H1 (cell line): ENCODE measurements around the gene MTCH1. TPM values are rescaled to one million over a fixed set of nuclear protein-coding genes. Genes with fewer than 3 reads are reported as not detected.

ENCODE experiments used
- CTCF ChIA-PET: fragments of 300-600 bp; sonication (Branson Sonifier 250); formaldehyde crosslinking; loops from one replicate; lab custom pipeline; 2021; ENCODE audit not compliant: partially characterized antibody; lab: Charles Lee
- POLR2A ChIA-PET: fragments of 300-600 bp; sonication (Branson Sonifier 250); formaldehyde crosslinking; loops from one replicate; lab custom pipeline; 2021; ENCODE audit warnings: inconsistent platforms; ENCODE audit not compliant: partially characterized antibody; lab: Charles Lee
- DNase-seq, 2 experiments: peaks; one replicate each; pipeline versions ENCODE4 v3.0.0 to v3.0.0-alpha.2; 2010 to 2022; ENCODE audit warnings: low spot score in 2 of 2, low read depth in 1 of 2, mixed read lengths in 1 of 2
- FAIRE-seq: peaks from 2 replicates; lab custom pipeline; 2011; peaks lifted over from hg19 to GRCh38; lab: Jason Lieb, UNC
- H2AFZ ChIP-seq: 2 replicates; pipeline ENCODE4 v1.8.1; 2012; ENCODE audit warnings: low read length, inconsistent platforms
- H2AK5ac ChIP-seq: 2 replicates; pipeline ENCODE4 v1.6.1; 2013; ENCODE audit warnings: low read depth, low read length
- H2BK120ac ChIP-seq: replicated peaks from 2 replicates; pipeline ENCODE3; 2013; ENCODE audit warnings: low read depth, low read length, inconsistent platforms
- H2BK12ac ChIP-seq: 2 replicates; pipeline ENCODE4 v1.6.1; 2013; ENCODE audit warnings: low read depth, low read length
- H2BK15ac ChIP-seq: 2 replicates; pipeline ENCODE4 v1.6.1; 2013; ENCODE audit warnings: low read length
- H2BK20ac ChIP-seq: 2 replicates; pipeline ENCODE4 v1.6.1; 2013; ENCODE audit warnings: low read length
- H2BK5ac ChIP-seq: 2 replicates; pipeline ENCODE4 v1.6.1; 2013; ENCODE audit warnings: low read depth, low read length
- H3K14ac ChIP-seq: 2 replicates; pipeline ENCODE4 v1.6.1; 2013; ENCODE audit warnings: inconsistent platforms; ENCODE audit not compliant: insufficient read length
- H3K18ac ChIP-seq: 2 replicates; pipeline ENCODE4 v1.6.1; 2013; ENCODE audit warnings: low read length; ENCODE audit errors: extremely low read depth
- H3K23ac ChIP-seq: 2 replicates; pipeline ENCODE4 v1.6.1; 2013; ENCODE audit warnings: inconsistent platforms; ENCODE audit not compliant: insufficient read length
- H3K23me2 ChIP-seq: 2 replicates; pipeline ENCODE4 v1.6.1; 2013; ENCODE audit warnings: low read depth, low read length
- H3K27ac ChIP-seq: 2 replicates; pipeline ENCODE4 v1.6.1; 2011; ENCODE audit warnings: low read depth, low read length, inconsistent platforms
- H3K27me3 ChIP-seq, 4 experiments: replicated peaks in 1 of 4; 1 replicate in 1 of 4; 2 replicates in 3 of 4; pipeline versions ENCODE4 v1.6.1 to v1.8.1; 2011 to 2013; ENCODE audit warnings: low read length in 3 of 4, mild to moderate bottlenecking in 3 of 4, inconsistent platforms in 2 of 4, mixed read lengths in 2 of 4, moderate library complexity in 1 of 4; ENCODE audit not compliant: control insufficient read depth in 3 of 4, insufficient read depth in 3 of 4; ENCODE audit errors: extremely low read depth in 1 of 4
- H3K36me3 ChIP-seq, 4 experiments: 2 replicates each; pipeline versions ENCODE4 v1.6.1 to v1.8.1; 2011 to 2013; ENCODE audit warnings: mild to moderate bottlenecking in 4 of 4, low read length in 3 of 4, moderate library complexity in 2 of 4, control low read depth in 1 of 4, inconsistent platforms in 1 of 4; ENCODE audit not compliant: insufficient read depth in 4 of 4, control insufficient read depth in 2 of 4
- H3K4ac ChIP-seq: replicated peaks from 2 replicates; pipeline ENCODE3; 2013; ENCODE audit warnings: low read length, low read depth, mixed read lengths, inconsistent platforms; ENCODE audit not compliant: insufficient read length
- H3K4me1 ChIP-seq, 4 experiments: replicated peaks in 1 of 4; 1 replicate in 1 of 4; 2 replicates in 3 of 4; pipeline versions ENCODE4 v1.6.1 to v1.8.1; 2011 to 2013; ENCODE audit warnings: low read length in 3 of 4, inconsistent platforms in 2 of 4, mixed read lengths in 1 of 4; ENCODE audit not compliant: insufficient read depth in 4 of 4, control insufficient read depth in 3 of 4
- H3K4me2 ChIP-seq, 2 experiments: 2 replicates each; pipeline versions ENCODE4 v1.6.1 to v1.8.1; 2011 to 2013; ENCODE audit warnings: low read depth in 2 of 2, low read length in 2 of 2, control low read depth in 1 of 2, inconsistent platforms in 1 of 2, mild to moderate bottlenecking in 1 of 2; ENCODE audit not compliant: insufficient read depth in 1 of 2
- H3K4me3 ChIP-seq, 4 experiments: fragments of 200-600, 300-600 bp in 1 of 4; sonication (generic), shearing (Covaris generic), sonication (Bioruptor Twin) in 1 of 4; 2 replicates each; pipeline versions ENCODE4 v1.5.1 to v1.8.1; 2011 to 2016; ENCODE audit warnings: low read length in 4 of 4, low read depth in 3 of 4, control low read depth in 2 of 4, inconsistent platforms in 2 of 4, mild to moderate bottlenecking in 2 of 4, mixed read lengths in 1 of 4, moderate library complexity in 1 of 4; ENCODE audit not compliant: insufficient read depth in 2 of 4; ENCODE audit errors: extremely low read depth in 1 of 4
- H3K56ac ChIP-seq: replicated peaks from 2 replicates; pipeline ENCODE3; 2013; ENCODE audit warnings: low read depth, mild to moderate bottlenecking, mixed read lengths, low read length, inconsistent platforms; ENCODE audit not compliant: insufficient read length
- H3K79me1 ChIP-seq: 2 replicates; pipeline ENCODE4 v1.6.1; 2013; ENCODE audit warnings: low read depth, low read length, control low read depth
- H3K79me2 ChIP-seq, 2 experiments: 2 replicates each; pipeline versions ENCODE4 v1.6.1 to v1.8.1; 2012 to 2013; ENCODE audit warnings: low read length in 2 of 2, mild to moderate bottlenecking in 2 of 2, inconsistent platforms in 1 of 2; ENCODE audit not compliant: insufficient read depth in 2 of 2, control insufficient read depth in 1 of 2
- H3K9ac ChIP-seq, 4 experiments: replicated peaks in 1 of 4; 1 replicate in 1 of 4; 2 replicates in 3 of 4; pipeline versions ENCODE4 v1.6.1 to v1.8.1; 2011 to 2013; ENCODE audit warnings: low read depth in 3 of 4, low read length in 3 of 4, control low read depth in 2 of 4, mild to moderate bottlenecking in 2 of 4, moderate library complexity in 2 of 4, inconsistent platforms in 1 of 4; ENCODE audit errors: extremely low read depth in 1 of 4
- H3K9me3 ChIP-seq, 2 experiments: 2 replicates each; pipeline versions ENCODE4 v1.6.1 to v1.8.1; 2012 to 2013; ENCODE audit warnings: mild to moderate bottlenecking in 2 of 2, moderate library complexity in 2 of 2, control low read depth in 1 of 2, inconsistent platforms in 1 of 2, low read depth in 1 of 2, low read length in 1 of 2, mixed read lengths in 1 of 2; ENCODE audit not compliant: insufficient read depth in 2 of 2
- H4K20me1 ChIP-seq, 2 experiments: replicated peaks in 1 of 2; 2 replicates each; pipeline versions ENCODE3 to v1.8.1; 2011 to 2013; ENCODE audit warnings: inconsistent platforms in 2 of 2, low read length in 2 of 2, mild to moderate bottlenecking in 1 of 2; ENCODE audit not compliant: insufficient read depth in 2 of 2, control insufficient read depth in 1 of 2
- H4K5ac ChIP-seq: 2 replicates; pipeline ENCODE4 v1.6.1; 2013; ENCODE audit warnings: low read length, low read depth, mixed read lengths, inconsistent platforms; ENCODE audit not compliant: insufficient read length
- H4K8ac ChIP-seq: 2 replicates; pipeline ENCODE4 v1.8.0; 2013; ENCODE audit warnings: mild to moderate bottlenecking, moderate library complexity, low read length, inconsistent platforms; ENCODE audit not compliant: insufficient read depth; ENCODE audit errors: extremely low read depth
- H4K91ac ChIP-seq: replicated peaks from 2 replicates; pipeline ENCODE3; 2013; ENCODE audit warnings: low read length, mixed read lengths, inconsistent platforms; ENCODE audit not compliant: insufficient read length
- ATF2 ChIP-seq: IDR thresholded peaks from 2 replicates; pipeline ENCODE4 v1.6.1; 2012; ENCODE audit warnings: low read length, inconsistent platforms
- CEBPB ChIP-seq: IDR thresholded peaks from 2 replicates; pipeline ENCODE4 v1.6.1; 2012; ENCODE audit warnings: low read depth, low read length
- PHF8 ChIP-seq: fragments of 200-600 bp; sonication (generic); conservative IDR thresholded peaks from 2 replicates; pipeline ENCODE4 v1.7.1; 2012; ENCODE audit warnings: low read depth, mild to moderate bottlenecking, inconsistent platforms, low read length, moderate library complexity
- SUZ12 ChIP-seq: fragments of 200-600 bp; sonication (generic); IDR thresholded peaks from 2 replicates; pipeline ENCODE4 v1.6.1; 2012; ENCODE audit warnings: mild to moderate bottlenecking, inconsistent platforms, low read length, moderate library complexity, mixed read lengths
- TAF7 ChIP-seq: optimal IDR thresholded peaks from 2 replicates; pipeline ENCODE3; 2011; ENCODE audit warnings: low read depth, mild to moderate bottlenecking, inconsistent platforms, low read length, moderate library complexity, borderline replicate concordance
- USF2 ChIP-seq: IDR thresholded peaks from 2 replicates; pipeline ENCODE4 v1.6.1; 2011; ENCODE audit warnings: low read length, improper control_type of control experiment
- WGBS, 2 experiments: shearing (Covaris generic) in 1 of 2; methylation state at CpG; one replicate each; pipeline versions ENCODE4 v1.1.6 to v1.1.7; 2013 to 2015; ENCODE audit warnings: low lambda C conversion rate in 2 of 2, mixed read lengths in 2 of 2, inconsistent platforms in 1 of 2, low coverage in 1 of 2, missing lambda C conversion rate in 1 of 2; ENCODE audit not compliant: insufficient replicate concordance in 2 of 2, insufficient coverage in 1 of 2, insufficient read length in 1 of 2; ENCODE audit errors: extremely low coverage in 1 of 2, missing lambda C conversion rate in 1 of 2; 5-methylcytosine and 5-hydroxymethylcytosine counted together
- polyA plus RNA-seq, 7 experiments: library from polyadenylated mRNA; depleted of rRNA in 3 of 7; stranded (reverse) in 5 of 7; unstranded in 2 of 7; fragments of >200 nt in 5 of 7; fragments of 200-250 nt in 2 of 7; gene quantifications; 1 replicate in 5 of 7; 2 replicates in 1 of 7; 4 replicates in 1 of 7; pipeline versions ENCODE4 v1.2.1 to v1.2.3, GENCODE V29; 2011 to 2013; ENCODE audit warnings: missing spikeins in 2 of 7, mixed read lengths in 2 of 7
- total RNA-seq: library from RNA; stranded (reverse); fragmentation: NEBNext Ultra II Directional; extraction: Animal tissue kit (Norgen Biotek cat#: 25700); gene quantifications from 2 replicates; pipeline ENCODE4 v1.2.1, GENCODE V29; 2021

Gene MTCH1
- total and polyA plus RNA-seq, 2 of the 8 experiments (the other 6 are each of a cell fraction or from before 2014, with no cell fraction given): 169 to 214 TPM

DNA sequence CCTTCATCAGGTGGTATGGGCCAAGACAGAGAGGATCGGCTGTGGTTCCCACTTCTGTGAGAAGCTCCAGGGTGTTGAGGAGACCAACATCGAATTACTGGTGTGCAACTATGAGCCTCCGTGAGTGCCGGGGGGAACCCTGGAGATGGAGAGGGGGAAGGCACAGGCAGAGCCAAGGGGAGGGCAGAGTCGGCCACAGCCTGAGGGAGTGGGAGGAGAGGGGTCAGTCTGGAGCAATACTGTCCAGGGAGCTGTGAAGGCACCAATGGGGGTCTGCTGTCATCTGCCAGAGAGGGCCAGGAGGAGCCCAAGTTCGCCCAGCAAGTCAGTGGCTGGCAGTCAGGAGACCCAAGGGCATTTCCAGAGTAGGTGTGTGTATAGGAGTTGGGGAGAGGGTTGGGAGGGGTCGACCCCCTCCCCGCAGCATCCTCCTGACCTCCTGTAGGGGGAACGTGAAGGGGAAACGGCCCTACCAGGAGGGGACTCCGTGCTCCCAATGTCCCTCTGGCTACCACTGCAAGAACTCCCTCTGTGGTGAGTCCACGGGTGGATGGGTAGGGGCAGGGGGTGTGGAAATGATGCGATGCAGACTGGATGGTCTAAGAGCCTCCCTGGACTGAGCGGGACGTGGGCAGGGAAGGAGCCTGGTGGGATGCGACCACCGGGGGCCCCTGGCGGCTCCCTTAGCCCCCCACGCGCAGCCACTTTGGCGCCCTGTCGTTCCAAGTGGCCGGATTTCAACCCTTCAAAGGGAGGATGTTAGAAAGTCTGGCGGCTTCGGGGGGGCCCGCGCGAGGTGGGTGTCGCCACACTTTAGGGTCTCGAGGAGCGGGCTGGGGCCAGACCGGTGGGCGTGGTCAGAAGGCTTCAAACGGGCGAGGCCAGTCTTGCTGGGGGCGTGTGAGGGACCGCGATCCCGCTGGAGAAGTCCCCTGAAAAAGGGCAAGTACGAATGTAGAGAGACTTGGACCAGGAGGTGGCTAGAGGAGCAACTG is 24.3 kb downstream of the MTCH1 start:
- H3K56ac ChIP-seq: no peak overlapping the region
- no peak overlapping the region for H4K91ac ChIP-seq
- ChIA-PET POLR2A (interaction anchor here (1.1 kb wide), 1 partner anchor 34 kb away, joined by 3 read pairs; no protein-coding TSS in a partner anchor), CTCF (interaction anchor here (0.6 to 2.9 kb wide), 6 partner anchors 13 to 356 kb away, joined by 3 to 12 read pairs (median 4); no protein-coding TSS in a partner anchor)
- H2AFZ ChIP-seq: no peak overlapping the region
- FAIRE-seq (no peak), DNase-seq (no peak)
- no peak overlapping the region for H3K4me2 ChIP-seq
- 89% methylated on average over 35 of the region's 40 CpGs; no CpG with 5 or more reads in 1 of the 2 experiments for WGBS, 2 experiments
- no peak overlapping the region for H2BK5ac ChIP-seq
- H3K9me3 ChIP-seq: no peaks in the 10 kb centered on the region
- H3K79me2 ChIP-seq: no peaks in the 10 kb centered on the region
- H2BK12ac ChIP-seq: no peak overlapping the region
- H3K27ac ChIP-seq: no peak overlapping the region
- no peaks in the 10 kb centered on the region for H3K79me1 ChIP-seq
- no peaks in the 10 kb centered on the region for H3K36me3 ChIP-seq
- H3K27me3 ChIP-seq: no peaks in the 10 kb centered on the region
- H4K5ac ChIP-seq: no peak overlapping the region
- no peaks in the 10 kb centered on the region for H3K23me2 ChIP-seq
- no peak overlapping the region for H3K23ac ChIP-seq
- H3K9ac ChIP-seq: no peak overlapping the region
- H4K20me1 ChIP-seq: peaks cover 0 to 2% of the 10 kb centered on the region in 2 experiments
- no peak overlapping the region for H3K14ac ChIP-seq
- no peak overlapping the region for H3K18ac ChIP-seq
- H3K4me3 ChIP-seq: no peak overlapping the region
- H2BK20ac ChIP-seq: 0 out of 2 replicates have a peak overlapping the region, but pooled peaks have one; percentile 32
- H2AK5ac ChIP-seq: peak overlapping the region; percentile 60; the same call in 1 of the 2 replicates
- H2BK15ac ChIP-seq: peak overlapping the region; percentile 61; the same call in 1 of the 2 replicates
- H4K8ac ChIP-seq: peak overlapping the region; percentile 52
- peaks cover 0 to 8% (median 5%) of the 10 kb centered on the region in 4 experiments; a peak in 5 of 7 replicates for H3K4me1 ChIP-seq
- H3K4ac ChIP-seq: no peak overlapping the region
- H2BK120ac ChIP-seq: no peak overlapping the region
- TF ChIP-seq ATF2 (no peak), SUZ12 (no peak), USF2 (no peak), CEBPB (no peak), PHF8 (no peak), TAF7 (no peak)
